ENCODE data around the gene FEM1B. TPM values are rescaled to one million over a fixed set of nuclear protein-coding genes. Genes with fewer than 3 reads are reported as not detected.
A peak's percentile ranks its signal among the peaks of the same experiment; 100 is the strongest.
"Not testable (repeated sequence)": the region's sequence is repeated elsewhere in the genome, so short reads cannot be mapped to it uniquely, and the experiment has no call there.

The FEM1B gene
- 82.8 TPM for total RNA-seq (ENCODE audit: insufficient read depth, low replicate concordance)

GRCh38 chr15:68277603-68278344 lies at the start of gene FEM1B:
Gene FEM1B, plus strand, starts transcription at chr15:68277745. Its CDS starts 673 bp downstream, at chr15:68278418.
- DNase-seq (ENCODE audit: low spot score) = peak; percentile 96

- DNase-seq (ENCODE audit: low spot score) = no peak
Observed at GRCh38 chr15:68228143-68228970, 49.2 kb upstream of the FEM1B start.

- no peak for DNase-seq (ENCODE audit: low spot score)
Observed at GRCh38 chr15:68228971-68229385, 48.6 kb upstream of the FEM1B start.

GRCh38 chr15:68229386-68230156 lies 48.0 kb upstream of the FEM1B start, which contains the start of gene CLN6:
Gene CLN6, minus strand, starts transcription at chr15:68229728. Its CDS starts 144 bp downstream, at chr15:68229584.
- DNase-seq (ENCODE audit: low spot score) = peak; percentile 89

- no peak for DNase-seq (ENCODE audit: low spot score)
Observed at GRCh38 chr15:68230157-68231100, 47.1 kb upstream of the FEM1B start.

GRCh38 chr15:68231102-68231818 lies 46.3 kb upstream of the FEM1B start:
- peak; percentile 45 for DNase-seq (ENCODE audit: low spot score)

GRCh38 chr15:68232449-68232848 lies 45.1 kb upstream of the FEM1B start:
- no peak for DNase-seq (ENCODE audit: low spot score)

GRCh38 chr15:68232937-68233336 lies 44.6 kb upstream of the FEM1B start:
- DNase-seq (ENCODE audit: low spot score) = no peak

GRCh38 chr15:68234060-68234459 lies 43.5 kb upstream of the FEM1B start:
- peak; percentile 76 for DNase-seq (ENCODE audit: low spot score)

- DNase-seq (ENCODE audit: low spot score) = not testable (repeated sequence)
Observed at GRCh38 chr15:68234520-68234919, 43.0 kb upstream of the FEM1B start.

- no peak for DNase-seq (ENCODE audit: low spot score)
Observed at GRCh38 chr15:68235022-68235421, 42.5 kb upstream of the FEM1B start.

GRCh38 chr15:68239025-68239424 lies 38.5 kb upstream of the FEM1B start:
- DNase-seq (ENCODE audit: low spot score) = no peak

- no peak for DNase-seq (ENCODE audit: low spot score)
Observed at GRCh38 chr15:68241088-68241935, 36.2 kb upstream of the FEM1B start.

- DNase-seq (ENCODE audit: low spot score) = no peak
Observed at GRCh38 chr15:68244235-68244634, 33.3 kb upstream of the FEM1B start.

GRCh38 chr15:68249058-68249713 lies 28.4 kb upstream of the FEM1B start:
- DNase-seq (ENCODE audit: low spot score) = no peak

GRCh38 chr15:68252925-68253534 lies 24.5 kb upstream of the FEM1B start:
- peak; percentile 84 for DNase-seq (ENCODE audit: low spot score)

- peak; percentile 93 for DNase-seq (ENCODE audit: low spot score)
Observed at GRCh38 chr15:68256675-68257450, 20.7 kb upstream of the FEM1B start.
